ENCODE measurements around the gene PDE4D.

DNA sequence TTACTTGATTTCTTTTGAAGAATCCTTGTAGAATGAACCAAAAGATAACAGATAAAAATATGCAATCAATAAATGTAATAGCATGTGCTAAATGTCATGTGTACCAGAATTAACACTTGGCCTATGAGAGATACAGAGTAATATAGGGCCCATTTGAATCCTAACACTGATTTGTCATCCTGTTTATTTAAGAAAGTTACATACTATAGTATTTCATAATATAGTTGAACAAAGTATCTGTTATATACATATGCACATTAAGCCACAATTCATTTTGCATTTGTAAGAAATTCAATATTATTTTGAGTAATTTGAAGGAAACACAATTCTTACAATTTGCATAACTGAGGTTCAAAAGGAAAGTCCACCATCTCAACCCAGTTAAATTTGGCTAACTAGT lies 389.5 kb downstream of the PDE4D start:
- TF ChIP-seq EZH2 (IDR thresholded peaks at IDR 0.05) (no peak), CTCF (IDR thresholded peaks at IDR 0.05) (no peak), EZH2phosphoT487 (IDR thresholded peaks at IDR 0.05) (no peak)

Measured in neural progenitor cell (in vitro differentiated cells).